ENCODE measurements around the gene STK33.

- TF ChIP-seq CTCF (IDR thresholded peaks at IDR 0.05; ENCODE audit: low read length) (no peak), EZH2 (IDR thresholded peaks at IDR 0.05; ENCODE audit: borderline replicate concordance, low read length) (no peak)
Measured at GRCh38 chr11:8426076-8426475, 168.0 kb downstream of the STK33 start.
